ENCODE data around the gene BCL2L12.

The BCL2L12 gene

DNA sequence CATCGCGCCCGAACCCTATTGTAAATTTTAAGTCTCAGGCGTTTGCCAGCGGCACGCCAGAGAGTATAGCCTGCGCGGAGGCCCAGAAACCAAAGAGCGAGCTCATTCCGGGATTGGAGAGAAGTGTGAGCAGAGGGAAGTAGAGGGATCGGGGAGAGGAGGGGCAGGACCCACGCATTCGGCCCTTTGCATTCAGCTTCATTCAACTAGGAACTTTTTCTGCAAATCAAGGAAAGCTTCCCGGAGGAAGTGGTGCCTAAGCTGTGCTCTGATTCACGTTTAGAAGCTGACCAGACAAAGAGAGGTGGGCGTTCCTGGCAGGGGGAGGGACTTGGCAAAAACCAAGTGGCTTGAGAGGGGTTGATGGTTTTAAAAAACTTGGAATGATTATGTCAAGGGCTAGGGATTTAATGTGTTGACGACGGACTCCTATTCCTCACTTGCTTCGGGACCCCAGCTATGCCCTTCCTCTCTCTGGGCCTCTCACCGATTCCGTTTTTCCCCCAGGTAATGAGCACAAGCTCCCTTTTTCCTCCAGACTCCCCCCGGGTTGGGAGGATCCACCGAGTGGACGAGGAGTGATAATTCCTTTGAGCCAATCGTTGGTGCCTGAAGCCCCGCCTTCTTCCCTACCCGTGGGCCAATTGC is 10.5 kb downstream of the BCL2L12 start:
- Histone ChIP-seq H3K36me3 (ENCODE audit: insufficient read depth, low read depth, low read length) (peaks cover 22% of the 10 kb centered on the region), H3K4me1 (ENCODE audit: insufficient read depth, low read length) (peaks cover 9% of the 10 kb centered on the region; the same call in 1 of the 2 replicates), H3K4me3 (ENCODE audit: low read length) (peak overlapping the region; percentile 85), H3K27ac (ENCODE audit: low read length) (peak overlapping the region; percentile 97), H3K9ac (ENCODE audit: low read depth, low read length) (peak overlapping the region; percentile 97), H3K27me3 (ENCODE audit: insufficient read depth, low read length) (no peaks in the 10 kb centered on the region), H3K9me3 (ENCODE audit: insufficient read depth, low read depth, low read length) (no peaks in the 10 kb centered on the region)

- peak overlapping the region; percentile 100; the same call in 1 of the 2 replicates for H3K9ac ChIP-seq (ENCODE audit: low read depth, low read length)
- H3K4me3 ChIP-seq (ENCODE audit: low read length), result peak overlapping the region; percentile 99; the same call in 1 of the 2 replicates
- peak overlapping the region; percentile 96 for H3K27ac ChIP-seq (ENCODE audit: low read length)
- peaks cover 27% of the 10 kb centered on the region for H3K36me3 ChIP-seq (ENCODE audit: insufficient read depth, low read depth, low read length)
- no peaks in the 10 kb centered on the region for H3K9me3 ChIP-seq (ENCODE audit: insufficient read depth, low read depth, low read length)
- H3K4me1 ChIP-seq (ENCODE audit: insufficient read depth, low read length), result peaks cover 9% of the 10 kb centered on the region; the same call in 1 of the 2 replicates
- H3K27me3 ChIP-seq (ENCODE audit: insufficient read depth, low read length), result no peaks in the 10 kb centered on the region
Observed at GRCh38 chr19:49676784-49677230, 11.1 kb downstream of the BCL2L12 start.

DNA sequence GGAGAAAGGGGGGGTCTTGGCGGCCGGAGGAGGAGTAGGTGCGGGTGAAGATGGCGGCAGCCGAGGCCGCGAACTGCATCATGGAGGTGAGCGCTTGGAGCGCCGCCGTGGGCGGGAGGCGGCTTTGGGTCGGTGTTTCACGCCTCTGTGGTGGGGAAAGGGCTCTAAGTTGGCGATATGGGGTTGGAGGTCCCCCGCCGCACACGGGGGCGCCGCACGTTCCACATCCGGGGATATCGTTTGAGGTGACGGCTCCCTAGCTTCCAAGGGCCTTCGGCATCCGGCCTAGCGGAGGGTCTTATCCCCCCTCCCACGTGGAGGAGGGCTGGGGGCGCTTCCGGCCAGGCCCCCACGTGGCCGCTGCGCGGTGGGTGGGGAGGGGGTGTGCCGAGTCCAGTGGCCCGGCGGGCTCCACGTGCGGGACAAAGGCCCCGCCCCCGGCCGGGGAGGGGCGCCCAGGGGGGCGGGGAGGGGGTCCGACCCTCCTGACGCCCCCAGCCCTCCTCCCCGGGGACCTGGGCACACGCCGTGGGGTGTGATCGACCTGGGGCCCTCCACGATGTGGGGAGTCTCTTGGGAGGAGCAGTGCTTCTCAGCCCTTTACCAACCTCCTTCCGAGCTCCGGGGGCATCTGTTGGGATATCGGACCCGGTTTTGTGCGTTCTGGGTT is 11.6 kb downstream of the BCL2L12 start, which contains the start of gene PRMT1:
Gene PRMT1, plus strand, starts transcription at position 41 of the 670 bp plus-strand sequence. Its CDS starts 10 bp downstream, at position 51.
- H3K9me3 ChIP-seq (ENCODE audit: insufficient read depth, low read depth, low read length), result no peaks in the 10 kb centered on the region

DNA sequence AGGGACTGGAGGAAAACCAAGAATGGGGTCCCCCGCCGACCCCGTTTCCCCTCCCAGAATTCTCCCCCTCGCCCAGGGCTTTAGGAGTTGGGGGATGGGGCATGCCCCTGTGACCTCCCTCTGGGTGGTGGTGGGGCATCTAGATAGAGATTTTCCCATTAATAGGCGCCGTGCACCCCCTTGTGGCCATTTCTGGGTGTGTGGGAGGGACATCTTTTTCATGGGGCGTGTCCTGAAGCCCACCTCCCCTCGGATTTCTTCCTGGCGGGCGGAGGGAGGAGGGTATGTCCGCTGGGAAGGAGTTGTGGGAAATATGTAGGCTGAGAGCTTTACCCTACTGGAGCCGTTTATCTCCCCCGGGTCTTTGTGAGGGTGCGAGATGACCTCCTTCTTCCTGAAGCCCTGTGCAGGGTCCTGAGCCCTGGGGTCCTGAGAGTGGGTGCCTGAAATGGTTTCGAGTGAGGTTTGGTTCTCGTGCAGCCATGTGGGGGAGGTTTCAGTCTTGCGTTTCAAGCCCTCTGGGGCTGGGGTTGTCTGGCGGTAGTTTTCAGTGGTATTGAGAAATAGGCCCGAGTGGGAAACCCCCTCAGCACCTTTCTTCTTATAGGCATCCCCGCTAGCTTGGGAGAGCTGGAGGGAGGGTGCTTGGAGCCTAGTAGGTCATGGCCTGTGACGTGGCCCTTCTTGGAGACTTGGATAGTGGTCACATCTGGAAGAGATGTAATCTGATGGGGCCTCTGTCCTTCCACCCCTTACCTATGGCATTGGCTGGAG is 12.4 kb downstream of the BCL2L12 start:
- Histone ChIP-seq H3K27ac (ENCODE audit: low read length) (peak overlapping the region; percentile 94), H3K9ac (ENCODE audit: low read depth, low read length) (peak overlapping the region; percentile 100), H3K4me1 (ENCODE audit: insufficient read depth, low read length) (peaks cover 9% of the 10 kb centered on the region; the same call in 1 of the 2 replicates), H3K4me3 (ENCODE audit: low read length) (peak overlapping the region; percentile 99), H3K27me3 (ENCODE audit: insufficient read depth, low read length) (no peaks in the 10 kb centered on the region), H3K9me3 (ENCODE audit: insufficient read depth, low read depth, low read length) (no peaks in the 10 kb centered on the region), H3K36me3 (ENCODE audit: insufficient read depth, low read depth, low read length) (peaks cover 38% of the 10 kb centered on the region)

More for the DNA sequence above, 11.6 kb downstream of the BCL2L12 start, which contains the start of gene PRMT1:
- Histone ChIP-seq H3K27me3 (ENCODE audit: insufficient read depth, low read length) (no peaks in the 10 kb centered on the region), H3K9ac (ENCODE audit: low read depth, low read length) (peak within 1 kb of the TSS; percentile 100), H3K36me3 (ENCODE audit: insufficient read depth, low read depth, low read length) (peaks cover 33% of the 10 kb centered on the region), H3K27ac (ENCODE audit: low read length) (peak within 1 kb of the TSS; percentile 97), H3K4me3 (ENCODE audit: low read length) (peak within 1 kb of the TSS; percentile 99), H3K4me1 (ENCODE audit: insufficient read depth, low read length) (peaks cover 9% of the 10 kb centered on the region; the same call in 1 of the 2 replicates)

DNA sequence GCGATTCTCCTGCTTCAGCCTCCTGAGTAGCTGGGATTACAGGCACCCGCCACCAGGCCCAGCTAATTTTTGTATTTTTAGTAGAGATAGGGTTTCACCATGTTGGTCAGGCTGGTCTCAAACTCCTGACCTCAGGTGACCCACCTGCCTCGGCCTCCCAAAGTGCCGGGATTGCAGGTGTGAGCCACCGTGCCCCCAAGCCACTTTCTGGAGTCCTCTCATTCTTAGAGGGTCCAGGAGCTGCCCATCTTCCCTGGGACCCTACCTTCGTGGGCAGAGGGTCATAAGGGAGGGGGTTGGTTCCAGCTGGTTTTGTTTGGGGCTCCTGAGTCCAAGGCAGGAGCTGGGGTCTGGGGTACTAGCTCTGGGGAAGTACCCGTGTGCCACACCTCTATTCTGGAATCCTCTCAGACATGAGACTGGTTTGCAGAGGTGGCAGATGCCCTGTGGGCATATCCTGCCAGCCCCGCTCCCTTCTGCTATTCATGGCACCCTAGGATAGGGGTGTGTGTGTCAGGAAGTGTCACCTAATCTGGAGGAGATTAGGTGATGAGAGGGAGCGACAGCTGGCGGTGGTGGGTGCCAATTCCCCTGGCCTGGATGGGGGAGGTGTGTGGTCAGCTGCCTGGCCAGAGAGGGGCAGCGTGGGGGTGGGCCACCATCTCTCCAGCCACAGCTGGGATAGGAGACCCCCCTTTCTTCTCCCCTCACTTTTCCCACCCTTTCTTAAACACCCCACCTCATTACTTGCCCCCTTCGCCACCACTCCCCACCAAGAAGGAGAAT is 13.4 kb downstream of the BCL2L12 start:
- H3K4me3 ChIP-seq (ENCODE audit: low read length), result peak overlapping the region; percentile 49; the same call in 1 of the 2 replicates
- no peak overlapping the region for H3K9ac ChIP-seq (ENCODE audit: low read depth, low read length)
- H3K9me3 ChIP-seq (ENCODE audit: insufficient read depth, low read depth, low read length), result no peaks in the 10 kb centered on the region
- peaks cover 38% of the 10 kb centered on the region for H3K36me3 ChIP-seq (ENCODE audit: insufficient read depth, low read depth, low read length)
- H3K27me3 ChIP-seq (ENCODE audit: insufficient read depth, low read length), result no peaks in the 10 kb centered on the region
- H3K27ac ChIP-seq (ENCODE audit: low read length), result peak overlapping the region; percentile 59
- H3K4me1 ChIP-seq (ENCODE audit: insufficient read depth, low read length), result peaks cover 9% of the 10 kb centered on the region; the same call in 1 of the 2 replicates

DNA sequence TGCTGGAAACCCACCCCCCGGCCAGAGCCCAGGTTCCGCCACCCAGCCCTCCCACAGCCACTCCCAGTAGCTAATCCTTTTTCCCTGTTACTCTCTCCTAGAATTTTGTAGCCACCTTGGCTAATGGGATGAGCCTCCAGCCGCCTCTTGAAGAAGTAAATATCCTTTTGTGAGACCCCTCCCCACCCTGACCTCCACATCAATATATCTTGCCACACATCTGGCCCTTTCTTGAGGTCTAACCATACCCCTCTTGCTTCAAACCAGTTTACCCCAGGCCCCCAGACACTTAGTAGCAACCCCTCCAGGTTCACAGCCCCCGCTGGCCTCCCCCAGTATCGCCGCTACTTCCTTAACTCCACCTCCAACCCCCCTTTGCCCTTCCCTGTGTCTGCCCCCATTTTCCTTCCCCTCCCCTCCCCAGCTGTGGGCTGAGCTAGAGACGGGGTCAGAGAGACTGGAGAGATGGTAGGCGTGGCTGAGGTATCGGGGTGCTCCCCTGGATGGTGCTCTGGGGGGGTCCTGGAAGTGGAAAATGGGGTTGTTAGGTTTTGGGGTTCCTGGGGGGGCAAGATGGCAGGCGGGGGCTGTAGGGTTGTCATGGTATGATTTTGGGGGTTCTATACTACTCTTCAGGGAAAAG is 14.2 kb downstream of the BCL2L12 start:
- Histone ChIP-seq H3K9ac (ENCODE audit: low read depth, low read length) (peak overlapping the region; percentile 41; the same call in 1 of the 2 replicates), H3K36me3 (ENCODE audit: insufficient read depth, low read depth, low read length) (peaks cover 45% of the 10 kb centered on the region), H3K9me3 (ENCODE audit: insufficient read depth, low read depth, low read length) (no peaks in the 10 kb centered on the region), H3K27ac (ENCODE audit: low read length) (peak overlapping the region; percentile 59), H3K4me1 (ENCODE audit: insufficient read depth, low read length) (peaks cover 9% of the 10 kb centered on the region; the same call in 1 of the 2 replicates), H3K27me3 (ENCODE audit: insufficient read depth, low read length) (no peaks in the 10 kb centered on the region), H3K4me3 (ENCODE audit: low read length) (peak overlapping the region; percentile 49)

- no peaks in the 10 kb centered on the region for H3K27me3 ChIP-seq (ENCODE audit: insufficient read depth, low read length)
- H3K9ac ChIP-seq (ENCODE audit: low read depth, low read length), result peak overlapping the region; percentile 41; the same call in 1 of the 2 replicates
- peak overlapping the region; percentile 59 for H3K27ac ChIP-seq (ENCODE audit: low read length)
- peak overlapping the region; percentile 49; the same call in 1 of the 2 replicates for H3K4me3 ChIP-seq (ENCODE audit: low read length)
- H3K36me3 ChIP-seq (ENCODE audit: insufficient read depth, low read depth, low read length), result peaks cover 52% of the 10 kb centered on the region
- no peaks in the 10 kb centered on the region for H3K9me3 ChIP-seq (ENCODE audit: insufficient read depth, low read depth, low read length)
- H3K4me1 ChIP-seq (ENCODE audit: insufficient read depth, low read length), result peaks cover 9% of the 10 kb centered on the region; the same call in 1 of the 2 replicates
Observed at GRCh38 chr19:49680421-49681351, 15.0 kb downstream of the BCL2L12 start.

DNA sequence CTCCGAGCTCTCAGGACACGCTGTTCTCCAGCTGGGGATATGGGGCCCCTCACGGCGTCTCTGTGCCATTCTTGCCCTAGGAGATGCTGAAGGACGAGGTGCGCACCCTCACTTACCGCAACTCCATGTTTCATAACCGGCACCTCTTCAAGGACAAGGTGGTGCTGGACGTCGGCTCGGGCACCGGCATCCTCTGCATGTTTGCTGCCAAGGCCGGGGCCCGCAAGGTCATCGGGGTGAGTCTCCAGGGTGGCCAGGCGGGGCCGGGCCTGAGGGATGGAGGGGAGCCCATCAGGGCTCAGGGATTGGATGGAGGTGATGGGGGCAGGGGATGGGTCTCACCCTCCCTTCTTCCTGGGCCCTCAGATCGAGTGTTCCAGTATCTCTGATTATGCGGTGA is 16.1 kb downstream of the BCL2L12 start:
- Histone ChIP-seq H3K27ac (ENCODE audit: low read length) (no peak overlapping the region), H3K4me1 (ENCODE audit: insufficient read depth, low read length) (peaks cover 9% of the 10 kb centered on the region; the same call in 1 of the 2 replicates), H3K36me3 (ENCODE audit: insufficient read depth, low read depth, low read length) (peaks cover 62% of the 10 kb centered on the region), H3K4me3 (ENCODE audit: low read length) (no peak overlapping the region), H3K9ac (ENCODE audit: low read depth, low read length) (no peak overlapping the region), H3K27me3 (ENCODE audit: insufficient read depth, low read length) (no peaks in the 10 kb centered on the region), H3K9me3 (ENCODE audit: insufficient read depth, low read depth, low read length) (no peaks in the 10 kb centered on the region)

DNA sequence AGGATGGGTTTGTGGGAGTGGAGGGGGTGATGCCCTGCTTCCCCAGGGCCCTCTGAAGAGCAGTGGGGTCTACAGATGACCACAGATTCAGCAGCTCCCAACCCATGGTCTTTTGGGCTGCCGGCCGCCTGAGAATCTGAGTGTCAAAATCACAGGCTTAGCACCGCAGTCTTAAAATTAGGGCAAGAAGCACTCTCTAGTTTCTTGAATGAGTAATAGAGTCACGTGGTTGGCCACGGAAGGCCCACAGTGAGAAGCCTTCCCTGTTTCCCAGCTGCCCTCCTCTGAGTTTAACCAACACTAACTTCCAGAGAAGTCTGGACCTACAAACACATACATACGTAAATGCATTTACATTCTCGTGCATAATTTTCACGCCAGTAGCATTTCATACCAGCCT is 16.5 kb downstream of the BCL2L12 start:
- no peak overlapping the region for H3K4me3 ChIP-seq (ENCODE audit: low read length)
- H3K9ac ChIP-seq (ENCODE audit: low read depth, low read length), result no peak overlapping the region
- H3K36me3 ChIP-seq (ENCODE audit: insufficient read depth, low read depth, low read length), result peaks cover 67% of the 10 kb centered on the region
- H3K27ac ChIP-seq (ENCODE audit: low read length), result no peak overlapping the region
- peaks cover 9% of the 10 kb centered on the region; the same call in 1 of the 2 replicates for H3K4me1 ChIP-seq (ENCODE audit: insufficient read depth, low read length)
- H3K9me3 ChIP-seq (ENCODE audit: insufficient read depth, low read depth, low read length), result no peaks in the 10 kb centered on the region
- H3K27me3 ChIP-seq (ENCODE audit: insufficient read depth, low read length), result no peaks in the 10 kb centered on the region
